ENCODE data around the gene RNF223. TPM values are rescaled to one million over a fixed set of nuclear protein-coding genes. Genes with fewer than 3 reads are reported as not detected.

The RNF223 gene
- total and polyA plus RNA-seq, 2 of the 13 experiments (the other 11 are each of a cell fraction or from before 2014, with no cell fraction given): 0.03 TPM; not detected in 1

DNA sequence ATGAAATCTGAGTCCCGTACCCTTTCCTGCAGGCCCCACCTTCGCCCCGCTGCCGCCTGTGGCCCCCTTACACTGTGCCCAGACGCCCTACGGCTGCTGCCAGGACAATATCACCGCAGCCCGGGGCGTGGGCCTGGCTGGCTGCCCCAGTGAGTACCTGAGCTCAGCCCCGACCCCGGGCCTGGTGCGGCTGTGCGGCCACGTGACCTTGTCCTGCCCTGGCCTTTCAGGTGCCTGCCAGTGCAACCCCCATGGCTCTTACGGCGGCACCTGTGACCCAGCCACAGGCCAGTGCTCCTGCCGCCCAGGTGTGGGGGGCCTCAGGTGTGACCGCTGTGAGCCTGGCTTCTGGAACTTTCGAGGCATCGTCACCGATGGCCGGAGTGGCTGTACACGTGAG is 29.0 kb downstream of the RNF223 start (continued):
- TF ChIP-seq HDAC6 (IDR thresholded peaks at IDR 0.05; ENCODE audit: low read depth, low read length) (no peak), ZFY (CRISPR knock-in tag; IDR thresholded peaks at IDR 0.05) (no peak), ZNF629 (CRISPR knock-in tag; conservative IDR thresholded peaks at IDR 0.05) (no peak)
- TF ChIP-seq, protein P1, sequence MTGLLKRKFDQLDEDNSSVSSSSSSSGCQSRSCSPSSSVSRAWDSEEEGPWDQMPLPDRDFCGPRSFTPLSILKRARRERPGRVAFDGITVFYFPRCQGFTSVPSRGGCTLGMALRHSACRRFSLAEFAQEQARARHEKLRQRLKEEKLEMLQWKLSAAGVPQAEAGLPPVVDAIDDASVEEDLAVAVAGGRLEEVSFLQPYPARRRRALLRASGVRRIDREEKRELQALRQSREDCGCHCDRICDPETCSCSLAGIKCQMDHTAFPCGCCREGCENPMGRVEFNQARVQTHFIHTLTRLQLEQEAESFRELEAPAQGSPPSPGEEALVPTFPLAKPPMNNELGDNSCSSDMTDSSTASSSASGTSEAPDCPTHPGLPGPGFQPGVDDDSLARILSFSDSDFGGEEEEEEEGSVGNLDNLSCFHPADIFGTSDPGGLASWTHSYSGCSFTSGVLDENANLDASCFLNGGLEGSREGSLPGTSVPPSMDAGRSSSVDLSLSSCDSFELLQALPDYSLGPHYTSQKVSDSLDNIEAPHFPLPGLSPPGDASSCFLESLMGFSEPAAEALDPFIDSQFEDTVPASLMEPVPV (CRISPR knock-in tag; IDR thresholded peaks at IDR 0.05): no peak

DNA sequence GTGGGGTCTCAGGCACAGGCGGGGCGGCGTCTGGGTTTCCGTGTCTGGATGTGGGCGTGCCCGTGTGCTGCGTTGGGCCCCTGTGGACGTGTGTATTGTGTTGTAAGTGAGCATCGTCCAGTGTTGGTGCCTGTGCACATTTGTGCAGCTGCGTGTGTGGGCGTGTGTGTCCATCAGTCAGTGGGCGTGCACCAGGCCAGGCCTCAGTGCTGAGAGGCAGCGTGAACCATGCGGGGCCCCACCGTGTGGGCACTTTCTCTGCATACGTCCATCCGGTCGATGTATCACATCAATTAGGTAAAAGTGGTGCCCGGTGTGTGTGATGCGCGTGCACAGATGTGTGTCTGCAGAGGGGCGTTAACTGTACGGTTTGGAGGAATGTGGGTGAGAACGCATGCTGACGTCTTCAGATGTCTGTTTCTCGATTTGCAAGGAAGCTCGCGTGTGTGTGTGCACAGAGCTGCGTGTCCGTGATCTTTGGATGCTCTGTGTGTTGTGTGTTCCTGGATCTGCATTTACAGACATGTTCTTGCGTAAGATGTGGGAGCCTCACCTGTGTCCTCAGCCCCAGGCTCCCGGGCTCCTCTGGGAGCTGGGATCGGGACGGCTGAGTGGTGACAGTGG is 29.5 kb downstream of the RNF223 start:
- Histone ChIP-seq H3K27me3 (ENCODE audit: control insufficient read depth in 1 of 2, insufficient read depth in 2 of 2, low read length in 2 of 2) (no peaks in the 10 kb centered on the region), H3K36me3 (replicated peaks in 1 of 2; ENCODE audit: control insufficient read depth in 1 of 2, insufficient read depth in 2 of 2, low read length in 2 of 2) (peaks cover 41 to 61% of the 10 kb centered on the region in 2 experiments; a peak in 4 of 5 replicates)

More for the DNA sequence above, 29.5 kb downstream of the RNF223 start:
- BruUV-seq (replicated peaks): no TSS peak
- no peaks in the 10 kb centered on the region for H3K9me3 ChIP-seq (ENCODE audit: low read length)
- no peaks in the 10 kb centered on the region for H3K79me2 ChIP-seq (ENCODE audit: insufficient read depth, low read length)
- no peak for FAIRE-seq
- WGBS (ENCODE audit: low lambda C conversion rate): 96% methylated on average over 31 of the region's 34 CpGs
- no peak overlapping the region for H3K27ac ChIP-seq (ENCODE audit: extremely low read length, insufficient read depth, low read length)
- H3K9ac ChIP-seq (ENCODE audit: insufficient read depth, low read depth, low read length): no peak overlapping the region
- ChIA-PET POLR2A (no interaction called here), CTCF (ENCODE audit: low intra/inter-chr PET ratio, low total read pairs) (no interaction called here)
- no peaks in the 10 kb centered on the region for H4K20me1 ChIP-seq (ENCODE audit: insufficient read depth, low read length)
- in situ Hi-C loops (cut with HindIII; ENCODE audit: extremely low pct_ligation_motif_present, low pct_unique_long_range_greater_than_20kb): no loop called here
- H3K4me2 ChIP-seq (ENCODE audit: low read depth, low read length): no peak overlapping the region
- intact Hi-C loops (cut with micrococcal nuclease; ENCODE audit: unreplicated experiment): no loop called here
- H3K4me1 ChIP-seq (ENCODE audit: insufficient read depth, low read length): no peaks in the 10 kb centered on the region
- no peak overlapping the region for H2AFZ ChIP-seq (ENCODE audit: low read length)
- no peak for ATAC-seq
- no peak overlapping the region for H3K4me3 ChIP-seq (replicated peaks in 1 of 3; ENCODE audit: insufficient read depth in 1 of 3, low read depth in 2 of 3, low read length in 3 of 3)
- DNase-seq (ENCODE audit: low spot score): no peak
- no peak for TF ChIP-seq SPEN (CRISPR knock-in tag; IDR thresholded peaks at IDR 0.05; ENCODE audit: low read depth)
- no peak for TF ChIP-seq ZNF776 (CRISPR knock-in tag; IDR thresholded peaks at IDR 0.05)
- TF ChIP-seq CEBPB (IDR thresholded peaks at IDR 0.05; ENCODE audit: borderline replicate concordance, low read depth, low read length): peak; percentile 49; the same call in 1 of the 2 replicates
- TF ChIP-seq, protein P2, sequence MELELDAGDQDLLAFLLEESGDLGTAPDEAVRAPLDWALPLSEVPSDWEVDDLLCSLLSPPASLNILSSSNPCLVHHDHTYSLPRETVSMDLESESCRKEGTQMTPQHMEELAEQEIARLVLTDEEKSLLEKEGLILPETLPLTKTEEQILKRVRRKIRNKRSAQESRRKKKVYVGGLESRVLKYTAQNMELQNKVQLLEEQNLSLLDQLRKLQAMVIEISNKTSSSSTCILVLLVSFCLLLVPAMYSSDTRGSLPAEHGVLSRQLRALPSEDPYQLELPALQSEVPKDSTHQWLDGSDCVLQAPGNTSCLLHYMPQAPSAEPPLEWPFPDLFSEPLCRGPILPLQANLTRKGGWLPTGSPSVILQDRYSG (CRISPR knock-in tag; IDR thresholded peaks at IDR 0.05): no peak
- TF ChIP-seq RBM22 (optimal IDR thresholded peaks at IDR 0.05; ENCODE audit: low read length): peak; percentile 58

All from HepG2 (cell line).